HG03571 (cell line): ENCODE data around the gene PAXX.
A peak's percentile ranks its signal among the peaks of the same experiment; 100 is the strongest.
"Not testable (repeated sequence)": the region's sequence is repeated elsewhere in the genome, so short reads cannot be mapped to it uniquely, and the experiment has no call there.

ENCODE experiments used
- ATAC-seq: cut with Tn5 transposase; IDR thresholded peaks from one replicate; pipeline ENCODE4 v1.9.1; 2021; ENCODE audit not compliant: unreplicated experiment

The PAXX gene

GRCh38 chr9:137000177-137000930 is 8.1 kb downstream of the PAXX start:
- peak; percentile 74 for ATAC-seq

DNA sequence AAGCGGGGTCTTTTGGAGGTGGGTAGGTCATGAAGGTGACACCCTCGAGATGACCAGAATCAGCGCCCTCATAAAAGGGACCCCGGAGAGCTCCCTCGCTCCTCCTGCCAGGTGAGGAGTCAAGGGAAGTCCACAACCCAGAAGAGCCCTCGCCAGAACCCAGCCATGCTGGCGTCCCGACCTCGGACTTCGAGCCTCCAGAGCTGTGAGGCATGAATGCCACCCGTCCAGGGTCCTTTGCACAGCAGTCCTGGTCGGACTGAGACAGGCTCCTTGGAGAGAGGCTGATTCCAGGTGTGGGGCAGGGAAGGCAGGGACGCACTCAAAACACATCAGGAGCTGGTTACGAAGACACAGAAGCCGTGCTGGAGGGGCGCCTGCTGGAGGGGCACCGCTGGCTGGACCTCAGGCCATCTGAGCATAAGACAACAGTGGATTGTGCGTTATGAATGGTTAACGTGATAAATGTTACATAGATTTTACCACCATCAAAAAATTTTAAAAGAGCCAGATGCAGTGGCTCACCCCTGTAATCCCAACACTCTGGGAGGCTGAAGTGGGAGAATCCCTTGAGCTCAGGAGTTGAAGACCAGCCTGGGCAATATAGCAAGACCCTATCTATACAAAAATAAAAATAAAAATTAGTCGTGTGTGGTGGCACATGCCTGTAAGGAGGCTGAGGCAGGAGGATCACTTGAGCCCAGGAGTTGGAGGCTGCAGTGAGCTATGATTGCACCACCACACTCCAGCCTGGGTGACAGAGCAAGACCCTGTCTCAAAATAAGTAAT is 9.8 kb downstream of the PAXX start:
- no peak for ATAC-seq

DNA sequence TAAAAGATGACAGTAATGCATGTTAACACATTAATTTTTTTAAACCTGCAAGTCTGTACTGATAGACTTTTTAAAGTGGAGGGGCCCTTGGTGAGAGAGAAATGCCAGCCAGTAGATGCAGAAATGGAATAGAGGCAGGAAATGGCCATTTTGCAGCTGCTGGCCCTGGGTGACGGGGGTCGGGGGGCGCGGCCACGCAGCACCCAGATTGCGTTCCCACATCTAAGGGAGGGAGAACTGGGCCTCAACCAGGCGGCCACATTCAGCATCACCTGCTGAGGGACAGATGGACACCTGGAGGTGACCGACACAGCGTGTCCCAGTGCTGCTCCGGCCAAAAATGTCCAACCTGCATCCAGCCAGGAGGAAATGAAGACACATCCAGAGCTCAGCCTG is 10.4 kb downstream of the PAXX start:
- no peak for ATAC-seq

- ATAC-seq = not testable (repeated sequence)
Observed at GRCh38 chr9:137004285-137004684, 12.1 kb downstream of the PAXX start.

GRCh38 chr9:137006116-137007003 is 14.1 kb downstream of the PAXX start:
- no peak for ATAC-seq

DNA sequence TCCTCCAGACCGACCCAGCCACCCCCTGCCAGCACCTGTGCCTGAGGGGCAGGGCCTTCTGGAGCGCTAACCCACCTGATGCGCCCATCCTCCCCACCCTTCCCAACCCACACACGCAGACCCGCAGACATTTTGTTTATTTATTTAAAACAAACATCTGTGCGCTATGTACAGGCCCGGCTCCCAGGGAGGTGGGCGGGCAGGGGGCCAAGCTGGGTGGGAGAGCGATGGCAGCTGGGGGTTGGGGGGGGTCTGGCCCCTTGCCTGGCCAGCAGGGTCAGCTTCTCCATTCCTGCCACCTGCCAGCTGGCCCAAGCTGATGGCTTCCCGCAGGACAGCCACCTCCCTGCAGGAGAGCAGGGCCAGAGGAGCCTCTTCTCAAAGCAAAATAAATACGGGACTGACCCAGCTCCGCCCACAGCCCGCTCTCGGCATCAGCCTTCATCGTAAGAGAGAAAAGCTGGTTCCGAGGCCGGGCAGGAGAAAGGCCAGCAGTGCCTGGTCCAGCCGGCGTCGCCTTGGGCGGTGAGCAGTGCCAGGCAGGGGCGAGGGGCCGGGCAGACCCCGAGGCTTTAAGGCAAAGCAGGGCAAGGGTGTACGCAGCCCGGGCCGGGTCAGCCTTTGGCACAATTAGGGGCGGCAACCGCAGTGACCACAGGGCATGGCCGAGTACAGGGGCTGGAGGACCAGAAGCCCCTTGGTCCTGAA is 15.0 kb downstream of the PAXX start:
- no peak for ATAC-seq

- ATAC-seq = no peak
Observed at GRCh38 chr9:137007816-137008270, 15.6 kb downstream of the PAXX start.

GRCh38 chr9:137008312-137008711 is 16.1 kb downstream of the PAXX start:
- no peak for ATAC-seq

DNA sequence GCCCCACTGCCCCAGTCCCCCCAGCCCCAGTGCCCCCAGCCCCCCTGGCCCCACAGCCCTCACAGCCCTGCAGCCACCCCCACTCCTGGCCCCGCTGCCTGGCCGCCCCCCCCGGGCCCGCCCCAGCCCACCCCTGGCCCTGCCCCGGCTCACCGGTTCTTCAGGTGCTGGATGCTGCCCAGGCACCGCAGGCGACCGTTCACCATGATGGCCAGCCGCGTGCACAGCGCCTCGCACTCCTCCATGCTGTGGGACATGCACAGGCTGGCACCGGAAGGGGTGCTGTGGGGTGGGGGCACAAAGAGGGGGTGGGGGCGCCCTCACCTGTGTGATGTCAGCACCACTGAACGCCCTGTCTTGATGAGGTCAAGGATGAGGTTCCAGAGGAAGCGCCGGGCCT is 17.0 kb downstream of the PAXX start:
- no peak for ATAC-seq

DNA sequence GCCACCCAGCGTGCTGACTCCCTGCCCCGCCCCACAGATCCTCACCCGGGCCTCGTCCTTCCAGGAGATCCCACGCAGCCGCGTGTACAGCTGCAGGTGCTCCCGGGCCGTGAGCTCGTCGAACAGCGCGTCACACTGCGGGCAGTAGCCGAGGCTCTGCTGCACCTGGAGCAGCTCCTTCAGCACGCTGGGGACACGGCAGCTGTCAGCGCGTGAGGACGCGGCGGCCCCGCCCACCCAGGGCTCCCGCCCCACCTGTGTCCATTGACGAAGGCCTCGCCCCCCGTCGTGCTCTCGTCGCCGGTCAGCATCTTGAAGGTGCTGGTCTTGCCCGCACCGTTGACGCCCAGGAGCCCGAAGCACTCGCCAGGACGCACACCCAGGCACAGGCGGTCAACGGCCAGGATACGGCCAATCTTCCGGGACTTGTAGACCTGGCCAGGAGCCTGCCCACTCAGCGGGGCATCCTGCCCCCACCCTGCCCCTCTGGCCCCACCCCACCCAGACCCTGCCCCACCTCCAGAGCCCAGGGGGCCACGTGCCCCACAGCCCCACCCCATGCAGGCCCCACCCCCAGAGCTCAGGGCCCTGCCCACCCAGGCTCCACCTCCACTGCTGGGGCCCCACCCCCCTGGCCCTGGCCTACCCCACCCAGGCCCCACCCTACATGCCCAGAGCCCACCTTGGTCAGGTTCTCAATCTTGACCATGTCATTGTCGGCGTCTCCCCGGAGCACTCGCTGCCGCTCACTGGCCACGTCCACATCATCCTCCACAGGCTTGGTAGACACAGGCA is 17.9 kb downstream of the PAXX start:
- ATAC-seq = no peak

- no peak for ATAC-seq
Observed at GRCh38 chr9:137011156-137011555, 18.9 kb downstream of the PAXX start.

DNA sequence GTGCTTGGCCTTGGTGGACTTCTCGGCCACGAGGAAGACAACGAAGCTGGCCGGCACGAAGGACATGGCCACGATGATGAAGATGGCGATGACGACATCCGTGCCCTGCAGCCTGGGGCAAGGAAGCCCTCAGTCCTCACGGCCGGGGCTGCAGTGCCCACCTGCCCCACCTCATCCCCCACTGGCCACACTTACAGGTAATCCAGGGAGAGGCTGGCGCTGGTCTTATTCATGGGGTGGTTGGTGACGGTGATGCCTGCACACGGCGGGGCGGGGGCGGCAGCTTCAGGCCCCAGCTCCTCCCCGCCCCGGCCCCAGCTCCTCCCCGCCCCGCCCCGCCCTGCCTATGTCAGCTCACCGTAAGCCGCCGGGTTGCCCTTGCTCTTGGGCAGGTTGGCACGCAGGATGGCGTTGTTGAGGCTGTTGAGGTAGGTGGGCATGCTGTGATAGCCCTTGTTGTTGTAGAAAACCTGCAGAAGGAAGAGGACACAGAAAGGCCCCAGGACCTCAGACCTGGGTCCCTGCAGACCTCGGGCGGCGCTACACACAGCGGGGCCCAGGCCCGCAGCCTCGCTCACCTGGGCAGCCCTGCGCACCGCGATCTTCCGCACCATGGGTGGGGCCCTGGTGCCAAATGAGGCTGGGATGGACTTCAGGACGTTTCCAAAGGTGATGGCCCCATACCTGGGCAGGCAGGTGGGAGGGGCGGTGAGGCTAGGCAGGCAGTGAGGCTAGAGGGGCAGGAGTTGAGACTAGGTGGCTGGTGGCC is 19.9 kb downstream of the PAXX start:
- ATAC-seq = no peak

DNA sequence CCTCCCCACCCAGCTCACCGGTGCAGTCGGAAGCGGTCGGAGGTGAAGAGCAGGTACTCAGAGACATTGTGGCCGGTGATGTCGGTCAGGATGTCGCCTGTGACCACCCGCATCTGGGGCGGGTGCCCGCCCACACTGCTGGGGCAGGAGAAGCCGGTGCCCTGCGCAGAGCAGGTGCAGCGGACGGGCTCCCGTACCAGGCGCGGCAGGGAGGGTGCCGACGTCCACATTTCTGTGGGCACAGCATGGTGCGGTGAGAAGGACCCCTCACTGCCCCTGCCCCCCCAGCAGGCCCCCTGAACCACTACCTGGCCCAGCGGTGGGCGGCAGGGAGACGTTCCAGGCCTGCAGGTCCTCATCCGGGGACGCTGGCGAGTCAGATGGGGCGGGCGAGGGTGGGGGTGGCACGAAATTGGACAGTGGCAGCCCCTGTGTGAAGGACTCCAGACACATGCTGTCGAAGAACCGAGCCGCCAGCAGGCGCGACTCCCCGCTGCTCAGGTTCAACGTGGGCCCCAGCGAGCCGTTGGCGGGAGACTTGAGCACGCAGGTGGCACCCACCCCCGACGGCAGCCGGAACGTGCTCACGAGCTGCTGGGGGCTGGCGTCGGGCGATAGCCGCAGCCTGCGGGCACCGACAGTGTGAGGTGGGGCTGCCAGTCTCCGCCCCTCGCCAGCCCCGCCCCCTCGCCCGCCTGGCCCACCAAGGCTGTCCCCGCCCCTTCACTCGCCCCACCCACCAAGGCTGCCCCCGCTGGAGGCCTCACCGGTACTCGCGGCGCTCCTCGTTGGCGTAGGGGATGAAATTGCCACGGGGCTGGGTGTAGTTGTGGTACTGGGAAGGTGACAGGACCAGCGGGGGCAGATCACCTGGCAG is 20.7 kb downstream of the PAXX start:
- no peak for ATAC-seq

DNA sequence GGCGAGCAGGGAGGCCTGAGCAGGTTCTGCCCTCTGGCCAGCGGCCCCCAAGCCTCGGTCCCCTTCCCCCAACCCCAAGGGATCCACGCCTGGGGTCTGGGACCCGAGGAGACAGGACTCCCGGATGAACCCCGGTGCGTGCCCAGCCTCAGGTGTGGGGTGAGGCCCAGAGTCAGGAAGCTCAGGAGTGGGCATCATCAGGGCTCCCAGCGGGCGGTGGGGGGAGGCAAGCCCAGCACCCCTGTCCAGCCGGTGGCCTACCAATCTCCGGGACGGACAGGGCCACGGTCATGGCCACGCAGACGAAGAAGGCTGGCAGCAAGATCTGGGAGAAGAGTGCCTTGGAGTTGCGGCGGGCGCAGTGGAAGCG is 21.3 kb downstream of the PAXX start:
- ATAC-seq = no peak

DNA sequence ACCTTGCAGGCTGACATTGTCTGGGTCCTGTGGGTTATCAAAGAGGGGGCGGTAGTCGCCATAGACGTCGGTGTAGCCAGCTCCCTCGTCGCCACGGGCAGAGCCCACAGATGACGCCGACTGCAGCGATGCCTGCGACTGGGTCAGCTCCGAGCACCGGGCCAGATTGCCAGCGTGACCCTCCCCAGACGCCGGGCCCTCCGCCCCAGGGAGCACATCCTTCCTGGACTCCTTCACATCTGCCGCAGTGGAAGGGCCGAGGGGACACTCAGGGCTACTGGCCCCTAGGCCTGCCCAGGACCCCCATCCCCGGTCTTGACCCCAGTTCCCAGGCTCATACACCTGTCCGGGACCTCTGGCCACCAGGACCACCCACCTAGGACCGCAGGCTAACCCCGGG is 21.9 kb downstream of the PAXX start:
- ATAC-seq = no peak

DNA sequence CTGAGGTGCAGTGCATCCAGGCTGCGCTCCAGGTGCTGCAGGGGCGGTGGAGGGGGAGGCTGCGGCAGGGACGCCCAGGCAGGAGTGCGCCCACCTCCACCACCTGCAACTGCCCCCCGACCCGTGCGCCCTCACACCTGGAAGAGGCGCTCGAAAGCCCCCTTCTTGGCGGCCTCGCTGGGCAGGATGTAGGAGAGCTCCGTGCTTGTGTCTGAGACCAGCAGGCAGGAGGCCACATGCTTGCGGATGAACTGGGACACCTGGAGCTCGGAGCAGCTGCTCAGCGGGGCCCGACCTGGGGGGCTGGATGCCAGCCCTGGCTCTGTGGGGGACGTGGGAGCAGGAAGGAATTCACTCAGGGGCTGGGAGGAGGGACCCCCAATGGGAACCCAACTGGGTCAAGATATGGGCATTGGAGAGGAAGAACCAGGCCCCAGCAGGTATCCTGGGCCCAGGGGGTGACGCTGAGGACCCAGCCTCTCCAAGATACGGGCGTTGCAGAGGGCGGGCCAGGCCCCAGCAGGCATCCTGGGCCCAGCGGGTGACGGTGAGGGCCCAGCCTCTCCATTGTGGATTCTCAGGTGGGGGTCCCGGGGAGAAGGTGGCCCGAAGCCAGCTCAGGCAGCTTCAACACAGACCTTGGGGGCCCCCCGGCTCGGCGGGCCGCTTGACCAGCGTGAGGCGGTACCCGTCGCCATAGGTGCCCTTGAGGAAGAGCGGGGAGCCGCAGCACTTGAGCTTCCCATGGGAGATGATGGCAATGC is 22.7 kb downstream of the PAXX start:
- no peak for ATAC-seq

GRCh38 chr9:137015540-137015930 is 23.3 kb downstream of the PAXX start:
- ATAC-seq = no peak

GRCh38 chr9:137015976-137016375 is 23.8 kb downstream of the PAXX start:
- no peak for ATAC-seq
